NCI-H748 (cell line): ENCODE measurements around the gene TLR1.
"Not testable (repeated sequence)": the region's sequence is repeated elsewhere in the genome, so short reads cannot be mapped to it uniquely, and the experiment has no call there.

Source experiments
- DNase-seq: peaks from one replicate; lab custom pipeline; 2025; ENCODE audit not compliant: unreplicated experiment; lab: John Stamatoyannopoulos, UW

Gene TLR1

GRCh38 chr4:38777925-38778324 lies 26.7 kb downstream of the TLR1 start:
- not testable (repeated sequence) for DNase-seq

GRCh38 chr4:38775326-38775725 lies 29.3 kb downstream of the TLR1 start:
- DNase-seq: no peak

GRCh38 chr4:38774181-38774955 lies 30.2 kb downstream of the TLR1 start:
- no peak for DNase-seq

GRCh38 chr4:38770281-38770680 lies 34.3 kb downstream of the TLR1 start:
- DNase-seq: not testable (repeated sequence)

GRCh38 chr4:38769857-38770256 lies 34.7 kb downstream of the TLR1 start:
- no peak for DNase-seq

GRCh38 chr4:38769441-38769840 lies 35.1 kb downstream of the TLR1 start:
- no peak for DNase-seq

GRCh38 chr4:38768968-38769394 lies 35.6 kb downstream of the TLR1 start:
- no peak for DNase-seq

- DNase-seq: not testable (repeated sequence)
Measured at GRCh38 chr4:38766940-38767339, 37.7 kb downstream of the TLR1 start.

GRCh38 chr4:38765382-38765781 lies 39.2 kb downstream of the TLR1 start:
- no peak for DNase-seq

GRCh38 chr4:38764277-38764676 lies 40.3 kb downstream of the TLR1 start:
- DNase-seq: no peak

GRCh38 chr4:38762560-38762959 lies 42.0 kb downstream of the TLR1 start:
- no peak for DNase-seq

GRCh38 chr4:38759790-38760122 lies 44.8 kb downstream of the TLR1 start:
- DNase-seq: no peak

- peak; percentile 18 for DNase-seq
Measured at GRCh38 chr4:38759113-38759789, 45.3 kb downstream of the TLR1 start.

GRCh38 chr4:38757945-38758600 lies 46.5 kb downstream of the TLR1 start:
- DNase-seq: peak; percentile 1

GRCh38 chr4:38752941-38753806 lies 51.4 kb downstream of the TLR1 start:
- DNase-seq: peak; percentile 27

- DNase-seq: no peak
Measured at GRCh38 chr4:38752372-38752940, 52.1 kb downstream of the TLR1 start.

- peak; percentile 13 for DNase-seq
Measured at GRCh38 chr4:38751341-38752010, 53.1 kb downstream of the TLR1 start.

- no peak for DNase-seq
Measured at GRCh38 chr4:38749336-38749735, 55.3 kb downstream of the TLR1 start.

GRCh38 chr4:38747629-38748028 lies 57.0 kb downstream of the TLR1 start:
- no peak for DNase-seq
